Measurements from ENCODE around the gene SORBS2.

Gene SORBS2

GRCh38 chr4:185576314-185576961 is 235.6 kb downstream of the SORBS2 start:
- Histone ChIP-seq H3K4me1 (ENCODE audit: control insufficient read depth, insufficient read depth, low read length) (peaks cover 6% of the 10 kb centered on the region), H3K27me3 (ENCODE audit: control insufficient read depth, insufficient read depth, low read length) (no peaks in the 10 kb centered on the region), H3K4me3 (ENCODE audit: low read length) (no peak overlapping the region), H3K9ac (ENCODE audit: low read length) (no peak overlapping the region), H3K9me3 (ENCODE audit: control insufficient read depth, low read length) (no peaks in the 10 kb centered on the region), H3K36me3 (ENCODE audit: control insufficient read depth, insufficient read depth, low read length) (no peaks in the 10 kb centered on the region)

GRCh38 chr4:185573651-185574199 is 238.3 kb downstream of the SORBS2 start:
- Histone ChIP-seq H3K9ac (ENCODE audit: low read length) (no peak overlapping the region), H3K9me3 (ENCODE audit: control insufficient read depth, low read length) (no peaks in the 10 kb centered on the region), H3K4me1 (ENCODE audit: control insufficient read depth, insufficient read depth, low read length) (peaks cover 6% of the 10 kb centered on the region), H3K4me3 (ENCODE audit: low read length) (no peak overlapping the region), H3K27me3 (ENCODE audit: control insufficient read depth, insufficient read depth, low read length) (no peaks in the 10 kb centered on the region), H3K36me3 (ENCODE audit: control insufficient read depth, insufficient read depth, low read length) (no peaks in the 10 kb centered on the region)

GRCh38 chr4:185570727-185571126 is 241.3 kb downstream of the SORBS2 start:
- Histone ChIP-seq H3K36me3 (ENCODE audit: control insufficient read depth, insufficient read depth, low read length) (no peaks in the 10 kb centered on the region), H3K4me1 (ENCODE audit: control insufficient read depth, insufficient read depth, low read length) (peaks cover 27% of the 10 kb centered on the region)

GRCh38 chr4:185567381-185568376 is 244.3 kb downstream of the SORBS2 start:
- Histone ChIP-seq H3K9me3 (ENCODE audit: control insufficient read depth, low read length) (no peaks in the 10 kb centered on the region), H3K9ac (ENCODE audit: low read length) (no peak overlapping the region), H3K4me1 (ENCODE audit: control insufficient read depth, insufficient read depth, low read length) (peaks cover 21% of the 10 kb centered on the region), H3K4me3 (ENCODE audit: low read length) (no peak overlapping the region), H3K27me3 (ENCODE audit: control insufficient read depth, insufficient read depth, low read length) (no peaks in the 10 kb centered on the region), H3K36me3 (ENCODE audit: control insufficient read depth, insufficient read depth, low read length) (no peaks in the 10 kb centered on the region)

More at GRCh38 chr4:185570727-185571126, 241.3 kb downstream of the SORBS2 start:
- Histone ChIP-seq H3K9ac (ENCODE audit: low read length) (no peak overlapping the region), H3K27me3 (ENCODE audit: control insufficient read depth, insufficient read depth, low read length) (no peaks in the 10 kb centered on the region), H3K4me3 (ENCODE audit: low read length) (no peak overlapping the region), H3K9me3 (ENCODE audit: control insufficient read depth, low read length) (no peaks in the 10 kb centered on the region)

- Histone ChIP-seq H3K36me3 (ENCODE audit: control insufficient read depth, insufficient read depth, low read length) (no peaks in the 10 kb centered on the region), H3K9me3 (ENCODE audit: control insufficient read depth, low read length) (no peaks in the 10 kb centered on the region), H3K4me3 (ENCODE audit: low read length) (no peak overlapping the region), H3K4me1 (ENCODE audit: control insufficient read depth, insufficient read depth, low read length) (peaks cover 21% of the 10 kb centered on the region), H3K9ac (ENCODE audit: low read length) (no peak overlapping the region), H3K27me3 (ENCODE audit: control insufficient read depth, insufficient read depth, low read length) (no peaks in the 10 kb centered on the region)
Observed at GRCh38 chr4:185566972-185567371, 245.0 kb downstream of the SORBS2 start.

GRCh38 chr4:185566425-185566824 is 245.6 kb downstream of the SORBS2 start:
- H3K9ac ChIP-seq (ENCODE audit: low read length) = no peak overlapping the region
- no peaks in the 10 kb centered on the region for H3K9me3 ChIP-seq (ENCODE audit: control insufficient read depth, low read length)
- no peak overlapping the region for H3K4me3 ChIP-seq (ENCODE audit: low read length)
- H3K27me3 ChIP-seq (ENCODE audit: control insufficient read depth, insufficient read depth, low read length) = no peaks in the 10 kb centered on the region
- peaks cover 21% of the 10 kb centered on the region for H3K4me1 ChIP-seq (ENCODE audit: control insufficient read depth, insufficient read depth, low read length)
- no peaks in the 10 kb centered on the region for H3K36me3 ChIP-seq (ENCODE audit: control insufficient read depth, insufficient read depth, low read length)

- Histone ChIP-seq H3K9me3 (ENCODE audit: control insufficient read depth, low read length) (no peaks in the 10 kb centered on the region), H3K27me3 (ENCODE audit: control insufficient read depth, insufficient read depth, low read length) (no peaks in the 10 kb centered on the region), H3K9ac (ENCODE audit: low read length) (no peak overlapping the region), H3K4me1 (ENCODE audit: control insufficient read depth, insufficient read depth, low read length) (peaks cover 21% of the 10 kb centered on the region), H3K4me3 (ENCODE audit: low read length) (no peak overlapping the region), H3K36me3 (ENCODE audit: control insufficient read depth, insufficient read depth, low read length) (no peaks in the 10 kb centered on the region)
Observed at GRCh38 chr4:185565696-185566095, 246.3 kb downstream of the SORBS2 start.

- H3K9me3 ChIP-seq (ENCODE audit: control insufficient read depth, low read length) = no peaks in the 10 kb centered on the region
- H3K27me3 ChIP-seq (ENCODE audit: control insufficient read depth, insufficient read depth, low read length) = no peaks in the 10 kb centered on the region
- no peaks in the 10 kb centered on the region for H3K36me3 ChIP-seq (ENCODE audit: control insufficient read depth, insufficient read depth, low read length)
- H3K4me1 ChIP-seq (ENCODE audit: control insufficient read depth, insufficient read depth, low read length) = peaks cover 31% of the 10 kb centered on the region
- no peak overlapping the region for H3K4me3 ChIP-seq (ENCODE audit: low read length)
- H3K9ac ChIP-seq (ENCODE audit: low read length) = no peak overlapping the region
Observed at GRCh38 chr4:185564349-185564748, 247.6 kb downstream of the SORBS2 start.

GRCh38 chr4:185562531-185562930 is 249.5 kb downstream of the SORBS2 start:
- H3K27me3 ChIP-seq (ENCODE audit: control insufficient read depth, insufficient read depth, low read length) = no peaks in the 10 kb centered on the region
- H3K9ac ChIP-seq (ENCODE audit: low read length) = no peak overlapping the region
- H3K9me3 ChIP-seq (ENCODE audit: control insufficient read depth, low read length) = no peaks in the 10 kb centered on the region
- peaks cover 25% of the 10 kb centered on the region for H3K4me1 ChIP-seq (ENCODE audit: control insufficient read depth, insufficient read depth, low read length)
- no peak overlapping the region for H3K4me3 ChIP-seq (ENCODE audit: low read length)
- H3K36me3 ChIP-seq (ENCODE audit: control insufficient read depth, insufficient read depth, low read length) = no peaks in the 10 kb centered on the region

- Histone ChIP-seq H3K27me3 (ENCODE audit: control insufficient read depth, insufficient read depth, low read length) (no peaks in the 10 kb centered on the region), H3K4me1 (ENCODE audit: control insufficient read depth, insufficient read depth, low read length) (peaks cover 12% of the 10 kb centered on the region), H3K9me3 (ENCODE audit: control insufficient read depth, low read length) (no peaks in the 10 kb centered on the region), H3K9ac (ENCODE audit: low read length) (no peak overlapping the region), H3K4me3 (ENCODE audit: low read length) (no peak overlapping the region), H3K36me3 (ENCODE audit: control insufficient read depth, insufficient read depth, low read length) (no peaks in the 10 kb centered on the region)
Observed at GRCh38 chr4:185560316-185560715, 251.7 kb downstream of the SORBS2 start.

GRCh38 chr4:185559915-185560281 is 252.1 kb downstream of the SORBS2 start:
- H3K9ac ChIP-seq (ENCODE audit: low read length) = no peak overlapping the region
- no peaks in the 10 kb centered on the region for H3K36me3 ChIP-seq (ENCODE audit: control insufficient read depth, insufficient read depth, low read length)
- peaks cover 12% of the 10 kb centered on the region for H3K4me1 ChIP-seq (ENCODE audit: control insufficient read depth, insufficient read depth, low read length)
- H3K9me3 ChIP-seq (ENCODE audit: control insufficient read depth, low read length) = no peaks in the 10 kb centered on the region
- H3K4me3 ChIP-seq (ENCODE audit: low read length) = no peak overlapping the region
- H3K27me3 ChIP-seq (ENCODE audit: control insufficient read depth, insufficient read depth, low read length) = no peaks in the 10 kb centered on the region
